Astrocyte (in vitro differentiated cells and primary cell): ENCODE measurements around the gene TTBK1.

Experiments used
- EZH2 ChIP-seq: IDR thresholded peaks from 2 replicates; pipeline ENCODE4 v1.6.1; 2012; ENCODE audit warnings: mild to moderate bottlenecking, low read length, inconsistent platforms; ENCODE audit not compliant: insufficient read depth
- TF ChIP-seq, protein P1 (sequence below): IDR thresholded peaks from 2 replicates; pipeline ENCODE4 v1.5.1; 2011; ENCODE audit warnings: low read depth, mild to moderate bottlenecking, inconsistent platforms, low read length, moderate library complexity; ENCODE audit not compliant: insufficient read depth

DNA sequence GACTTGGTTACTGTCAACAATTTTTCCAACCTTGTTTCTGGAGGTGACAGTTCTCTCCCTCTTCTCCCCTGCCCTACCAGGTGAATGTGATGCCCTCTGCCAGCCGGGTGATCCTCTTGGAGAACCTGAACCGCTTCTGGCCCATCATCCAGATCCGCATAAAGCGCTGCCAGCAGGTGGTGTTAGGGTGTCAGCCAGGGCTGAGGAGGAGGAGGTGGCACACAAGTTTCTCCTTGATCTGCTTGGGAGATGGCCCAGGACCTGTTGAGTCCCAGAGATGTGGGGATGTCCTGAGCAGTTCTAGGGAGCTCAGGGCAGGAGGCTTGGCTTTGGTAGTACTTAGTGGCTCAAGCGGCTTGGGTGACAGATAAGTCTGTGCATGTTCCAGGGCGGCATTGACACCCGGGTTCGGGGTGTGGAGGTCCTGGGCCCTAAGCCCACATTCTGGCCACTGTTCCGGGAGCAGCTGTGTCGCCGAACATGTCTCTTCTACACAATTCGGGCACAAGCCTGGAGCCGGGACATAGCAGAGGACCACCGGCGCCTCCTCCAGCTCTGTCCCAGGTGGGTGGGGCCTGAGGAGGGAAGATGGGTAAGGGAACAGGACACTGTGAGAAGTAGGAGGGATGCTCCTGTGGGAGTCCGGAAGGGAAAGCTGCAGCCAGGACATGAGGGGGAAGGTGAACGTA is 40.1 kb upstream of the TTBK1 start:
- TF ChIP-seq, protein P1, sequence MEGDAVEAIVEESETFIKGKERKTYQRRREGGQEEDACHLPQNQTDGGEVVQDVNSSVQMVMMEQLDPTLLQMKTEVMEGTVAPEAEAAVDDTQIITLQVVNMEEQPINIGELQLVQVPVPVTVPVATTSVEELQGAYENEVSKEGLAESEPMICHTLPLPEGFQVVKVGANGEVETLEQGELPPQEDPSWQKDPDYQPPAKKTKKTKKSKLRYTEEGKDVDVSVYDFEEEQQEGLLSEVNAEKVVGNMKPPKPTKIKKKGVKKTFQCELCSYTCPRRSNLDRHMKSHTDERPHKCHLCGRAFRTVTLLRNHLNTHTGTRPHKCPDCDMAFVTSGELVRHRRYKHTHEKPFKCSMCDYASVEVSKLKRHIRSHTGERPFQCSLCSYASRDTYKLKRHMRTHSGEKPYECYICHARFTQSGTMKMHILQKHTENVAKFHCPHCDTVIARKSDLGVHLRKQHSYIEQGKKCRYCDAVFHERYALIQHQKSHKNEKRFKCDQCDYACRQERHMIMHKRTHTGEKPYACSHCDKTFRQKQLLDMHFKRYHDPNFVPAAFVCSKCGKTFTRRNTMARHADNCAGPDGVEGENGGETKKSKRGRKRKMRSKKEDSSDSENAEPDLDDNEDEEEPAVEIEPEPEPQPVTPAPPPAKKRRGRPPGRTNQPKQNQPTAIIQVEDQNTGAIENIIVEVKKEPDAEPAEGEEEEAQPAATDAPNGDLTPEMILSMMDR: no peak
- no peak for TF ChIP-seq EZH2
